Fibroblast of the aortic adventitia (primary cell): Measurements from ENCODE around the gene KRTAP12-2. TPM values are rescaled to one million over a fixed set of nuclear protein-coding genes. Genes with fewer than 3 reads are reported as not detected.
A peak's percentile ranks its signal among the peaks of the same experiment; 100 is the strongest.

Source experiments
- DNase-seq: peaks from one replicate; pipeline ENCODE4 v3.0.0-alpha.2; 2010; ENCODE audit warnings: low read depth
- H3K4me3 ChIP-seq: 2 replicates; pipeline ENCODE4 v1.5.1; 2011; ENCODE audit warnings: low read depth, mild to moderate bottlenecking, control low read depth, low read length, moderate library complexity
- CTCF ChIP-seq: IDR thresholded peaks from 2 replicates; pipeline ENCODE4 v1.5.1; 2011; ENCODE audit warnings: mild to moderate bottlenecking, low read length, control low read depth, inconsistent platforms; ENCODE audit not compliant: insufficient read depth
- total RNA-seq: library from RNA; depleted of rRNA; stranded (reverse); fragments of >200 nt; gene quantifications from 2 replicates; pipeline ENCODE4 v1.2.3, GENCODE V29; 2012; ENCODE audit warnings: low replicate concordance

Gene KRTAP12-2
- total RNA-seq, 1 donor: not detected

GRCh38 chr21:44626262-44626661 is 40.5 kb downstream of the KRTAP12-2 start:
- no peak overlapping the region for H3K4me3 ChIP-seq
- TF ChIP-seq CTCF: no peak
- no peak for DNase-seq

GRCh38 chr21:44625756-44626155 is 41.0 kb downstream of the KRTAP12-2 start:
- no peak for DNase-seq
- TF ChIP-seq CTCF: no peak

GRCh38 chr21:44623575-44623974 is 43.2 kb downstream of the KRTAP12-2 start:
- no peak for TF ChIP-seq CTCF
- DNase-seq: no peak
- no peak overlapping the region for H3K4me3 ChIP-seq

More at GRCh38 chr21:44625756-44626155, 41.0 kb downstream of the KRTAP12-2 start:
- H3K4me3 ChIP-seq: no peak overlapping the region

- no peak overlapping the region for H3K4me3 ChIP-seq
- DNase-seq: no peak
- TF ChIP-seq CTCF: no peak
Observed at GRCh38 chr21:44619886-44620285, 46.8 kb downstream of the KRTAP12-2 start.

- H3K4me3 ChIP-seq: no peak overlapping the region
- no peak for DNase-seq
- TF ChIP-seq CTCF: no peak
Observed at GRCh38 chr21:44618909-44619308, 47.8 kb downstream of the KRTAP12-2 start.

GRCh38 chr21:44618504-44618903 is 48.2 kb downstream of the KRTAP12-2 start:
- DNase-seq: peak; percentile 6
- H3K4me3 ChIP-seq: no peak overlapping the region
- TF ChIP-seq CTCF: peak; percentile 23

- H3K4me3 ChIP-seq: no peak overlapping the region
- TF ChIP-seq CTCF: no peak
- no peak for DNase-seq
Observed at GRCh38 chr21:44617071-44617501, 49.6 kb downstream of the KRTAP12-2 start.
